GM19099 (cell line): ENCODE measurements around the gene MARF1.

Experiments used
- POLR2A ChIP-seq: IDR thresholded peaks from 3 replicates; pipeline ENCODE4 v1.6.1; 2011; ENCODE audit warnings: low read depth; ENCODE audit not compliant: insufficient read length; ENCODE audit errors: extremely low read depth

The MARF1 gene

DNA sequence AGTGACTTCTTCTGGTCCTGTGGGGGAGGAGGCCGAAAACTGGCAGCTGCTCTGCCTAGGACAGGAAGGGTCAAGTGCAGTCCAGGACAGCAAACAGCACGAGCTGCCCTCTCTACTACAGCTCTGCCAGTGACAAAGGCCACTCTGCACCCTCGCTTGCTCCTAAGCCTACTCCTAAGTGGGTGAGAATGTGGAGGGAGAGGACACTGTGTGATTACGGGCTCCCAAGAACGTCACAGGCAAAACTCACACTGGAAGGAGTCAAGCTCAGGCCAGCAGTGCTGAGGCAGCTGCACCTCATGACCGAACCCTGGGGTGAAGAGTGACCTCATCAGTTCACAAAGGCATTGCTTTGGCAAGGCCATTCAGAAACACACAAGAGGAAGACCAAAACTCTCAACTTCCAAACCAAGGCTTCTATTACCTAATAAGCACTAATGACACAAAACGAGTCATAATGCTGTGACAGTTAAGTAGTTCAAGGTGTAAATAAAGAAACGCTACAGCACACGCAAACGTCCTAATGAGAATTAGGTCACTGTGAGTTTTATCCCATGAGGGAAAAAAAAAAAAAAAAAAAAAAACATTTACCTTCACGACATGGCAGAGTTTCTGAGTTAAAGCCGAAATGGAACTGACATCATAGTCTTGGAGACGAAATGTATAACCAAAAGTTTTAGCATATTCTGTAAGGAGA lies 35.1 kb downstream of the MARF1 start:
- TF ChIP-seq POLR2A, result no peak

GRCh38 chr16:15606518-15607220 lies 36.3 kb downstream of the MARF1 start:
- TF ChIP-seq POLR2A, result no peak

DNA sequence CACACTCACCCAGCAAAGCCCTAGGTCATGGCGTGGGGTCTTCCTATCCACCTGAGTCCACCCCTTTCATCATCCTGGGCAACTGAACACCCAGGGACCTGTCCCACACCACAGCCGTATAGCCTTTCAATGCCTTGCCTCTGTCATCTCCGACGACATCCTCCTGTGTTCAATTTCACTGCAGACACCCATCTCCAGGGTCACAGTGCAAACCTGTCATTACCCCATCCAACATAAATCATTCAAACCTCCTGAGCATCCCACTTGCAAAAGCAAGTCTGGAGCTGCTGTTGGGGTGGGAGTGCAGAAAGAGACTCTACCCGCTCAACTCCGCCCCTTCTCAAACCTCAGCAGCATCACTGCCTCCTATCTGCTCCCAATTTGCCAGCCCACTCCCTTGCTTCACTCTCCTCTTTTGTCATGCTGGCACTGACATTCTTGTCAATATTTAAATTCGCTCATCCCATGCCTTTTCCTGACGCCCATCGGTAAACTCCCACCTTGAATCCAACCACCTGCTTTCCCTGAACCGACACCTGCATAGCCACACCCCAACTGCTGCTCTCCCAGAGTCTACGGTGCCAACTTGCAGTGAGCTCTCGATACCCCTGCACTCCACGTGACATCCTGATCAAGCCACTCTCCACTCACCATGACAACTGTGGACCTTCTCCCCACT lies 37.0 kb downstream of the MARF1 start:
- TF ChIP-seq POLR2A, result no peak

DNA sequence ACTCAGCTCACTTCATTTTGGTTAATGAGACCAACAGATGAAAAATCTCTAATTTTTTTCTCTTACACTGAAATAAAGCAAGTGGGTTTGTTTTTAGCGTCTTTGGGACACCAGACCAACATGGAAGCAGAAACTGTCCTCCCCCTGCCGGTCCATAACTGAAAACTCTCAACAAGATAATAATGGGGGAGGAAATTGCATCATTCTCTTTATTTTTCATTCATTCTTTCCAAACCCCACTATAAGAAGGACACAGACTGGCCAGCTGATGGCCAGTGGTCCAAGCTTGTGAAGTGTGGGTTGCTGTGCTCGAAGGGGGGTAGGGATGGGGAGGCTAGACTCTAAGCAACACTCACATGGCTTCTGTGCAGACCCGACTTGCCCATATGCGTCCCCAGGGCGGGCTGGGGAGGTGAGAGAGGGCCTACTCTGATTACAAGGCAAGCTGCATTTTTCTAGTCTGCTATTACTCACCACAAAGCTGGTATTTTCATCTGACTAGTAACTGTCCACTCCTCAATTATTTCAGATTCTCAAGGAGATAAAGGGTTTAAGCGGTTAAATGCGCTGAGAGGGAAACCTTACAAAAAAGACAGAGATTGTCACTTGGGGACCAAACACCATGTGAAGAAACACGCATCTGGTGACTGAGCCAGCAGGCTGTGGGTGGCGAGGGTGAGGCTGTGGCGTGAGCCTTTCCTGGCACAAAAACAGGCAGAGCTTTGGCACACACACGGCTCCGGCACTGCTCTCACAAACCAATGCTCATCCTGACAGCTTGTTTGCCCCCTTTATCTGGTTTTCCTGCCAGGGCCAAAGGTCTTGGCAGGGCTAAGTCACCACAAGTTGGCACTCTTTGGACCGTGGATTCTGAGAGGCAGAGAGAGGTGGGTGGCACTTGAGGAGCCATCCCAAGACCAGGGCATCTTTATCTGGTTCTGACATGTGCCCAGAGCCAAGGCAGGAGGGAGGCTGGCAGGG lies 38.2 kb downstream of the MARF1 start:
- TF ChIP-seq POLR2A, result no peak

- no peak for TF ChIP-seq POLR2A
Observed at GRCh38 chr16:15602285-15603044, 40.5 kb downstream of the MARF1 start.

GRCh38 chr16:15601212-15601879 lies 41.6 kb downstream of the MARF1 start:
- TF ChIP-seq POLR2A, result no peak

- TF ChIP-seq POLR2A, result no peak
Observed at GRCh38 chr16:15599303-15600070, 43.5 kb downstream of the MARF1 start.

DNA sequence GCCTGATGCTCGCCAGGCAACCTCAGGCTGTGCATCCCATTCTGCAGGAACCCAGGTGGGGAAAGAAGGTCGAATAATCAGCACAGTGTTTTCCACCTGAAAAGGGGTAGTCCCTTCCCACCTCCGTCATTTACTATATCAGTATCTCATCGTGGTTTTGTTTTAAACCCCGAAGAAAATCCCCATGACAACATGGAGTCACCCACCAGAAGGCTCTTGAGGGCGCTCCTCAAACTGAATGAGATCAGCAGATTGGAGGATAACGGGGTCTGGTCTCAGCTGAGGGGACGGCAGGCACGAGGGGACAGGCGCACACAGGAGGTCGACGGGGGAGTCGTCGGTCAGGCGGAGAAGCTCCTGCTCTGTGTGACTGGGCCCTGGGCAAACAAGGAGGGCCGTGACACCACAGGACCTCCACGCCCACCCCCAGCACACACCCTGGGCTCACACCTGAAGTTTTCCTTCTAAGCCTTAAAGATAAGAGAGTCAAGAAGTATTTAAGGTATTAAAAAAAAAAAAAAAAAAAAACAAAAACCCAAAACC lies 44.2 kb downstream of the MARF1 start:
- no peak for TF ChIP-seq POLR2A

DNA sequence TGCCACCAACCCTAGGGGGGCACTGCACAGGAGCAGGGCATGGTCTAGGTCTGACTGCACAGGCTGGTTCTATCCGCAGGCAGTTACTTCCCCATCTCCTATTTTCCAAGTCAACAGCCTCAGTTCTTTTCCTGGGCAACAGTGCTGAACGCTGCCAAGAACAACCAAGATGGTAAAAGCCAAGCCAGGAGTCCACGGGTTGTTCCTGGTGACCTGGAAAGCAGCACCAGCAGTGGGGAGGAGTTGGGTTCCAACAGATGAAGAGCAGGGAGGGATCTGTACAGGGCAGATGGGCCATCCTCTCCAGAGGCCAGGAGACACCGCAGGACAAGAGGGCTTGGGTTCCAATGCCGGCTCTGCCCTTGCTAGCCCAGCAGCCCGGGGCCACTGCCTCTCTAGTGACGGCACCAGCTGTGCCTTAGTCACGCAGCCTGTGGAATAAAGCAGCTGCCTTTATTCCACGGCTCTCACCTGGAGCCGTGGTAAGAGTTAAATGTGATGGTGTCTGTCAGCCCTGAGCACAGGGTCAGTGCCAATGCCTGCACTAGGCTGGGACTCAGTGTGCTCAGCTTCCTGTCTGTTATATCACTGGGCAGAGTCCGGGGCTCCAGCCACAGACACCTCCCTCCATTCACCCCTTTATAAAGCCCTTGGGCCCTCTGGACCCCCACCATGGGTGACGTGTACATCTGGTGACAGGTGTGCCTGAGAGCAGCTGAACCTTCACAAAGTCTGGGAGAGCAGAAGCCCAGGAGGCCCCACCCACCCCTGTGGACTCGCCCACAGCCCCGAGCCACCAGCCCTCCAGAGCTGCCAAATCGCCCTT lies 44.9 kb downstream of the MARF1 start:
- TF ChIP-seq POLR2A, result no peak

- TF ChIP-seq POLR2A, result no peak
Observed at GRCh38 chr16:15597135-15597534, 45.8 kb downstream of the MARF1 start.

- TF ChIP-seq POLR2A, result no peak
Observed at GRCh38 chr16:15594711-15595320, 48.1 kb downstream of the MARF1 start.
